Duodenal mucosa (tissue), 2 donors: ENCODE results near the gene HDHD5.

ENCODE experiments used
- H3K27ac ChIP-seq: one replicate; pipeline ENCODE4 v1.7.0; 2013; ENCODE audit warnings: low read depth, low read length
- H3K27me3 ChIP-seq, 2 donors: one replicate each; pipeline ENCODE4 v1.7.0; 2013; ENCODE audit warnings: low read length in 2 of 2, control low read depth in 1 of 2; ENCODE audit not compliant: insufficient read depth in 2 of 2, control insufficient read depth in 1 of 2
- H3K36me3 ChIP-seq, 2 donors: one replicate each; pipeline ENCODE4 v1.7.0; 2013; ENCODE audit warnings: low read length in 2 of 2, control low read depth in 1 of 2; ENCODE audit not compliant: insufficient read depth in 2 of 2, control insufficient read depth in 1 of 2
- H3K4me1 ChIP-seq, 2 donors: one replicate each; pipeline ENCODE4 v1.7.0; 2013; ENCODE audit warnings: low read length in 2 of 2, control low read depth in 1 of 2; ENCODE audit not compliant: insufficient read depth in 2 of 2, control insufficient read depth in 1 of 2
- H3K4me3 ChIP-seq, 2 donors: one replicate each; pipeline ENCODE4 v1.7.0; 2013; ENCODE audit warnings: low read length in 2 of 2, low read depth in 1 of 2
- H3K9ac ChIP-seq, 2 donors: one replicate each; pipeline ENCODE4 v1.7.0; 2013; ENCODE audit warnings: low read length in 2 of 2, low read depth in 1 of 2
- H3K9me3 ChIP-seq, 2 donors: one replicate each; pipeline ENCODE4 v1.7.0; 2013; ENCODE audit warnings: low read length in 2 of 2, control low read depth in 1 of 2; ENCODE audit not compliant: control insufficient read depth in 1 of 2

HDHD5 gene

DNA sequence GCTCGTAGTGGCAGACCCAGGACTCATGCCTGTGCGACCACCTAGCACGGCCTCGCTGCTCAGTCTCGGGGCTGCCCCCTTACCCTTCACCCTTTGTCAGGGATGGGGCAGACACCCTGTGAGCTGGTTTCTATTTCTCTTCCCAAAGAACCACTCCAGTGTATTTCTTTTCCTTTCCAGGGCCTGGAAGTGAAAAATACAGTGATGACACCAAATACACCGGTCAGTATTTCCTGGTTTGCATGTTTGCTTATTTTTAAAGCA is 51.6 kb downstream of the HDHD5 start:
- Histone ChIP-seq H3K9ac (no peak overlapping the region), H3K4me3 (no peak overlapping the region), H3K9me3 (no peaks in the 10 kb centered on the region), H3K27ac (no peak overlapping the region), H3K36me3 (peaks cover 29 to 69% of the 10 kb centered on the region in 2 donors), H3K27me3 (no peaks in the 10 kb centered on the region), H3K4me1 (no peaks in the 10 kb centered on the region)

DNA sequence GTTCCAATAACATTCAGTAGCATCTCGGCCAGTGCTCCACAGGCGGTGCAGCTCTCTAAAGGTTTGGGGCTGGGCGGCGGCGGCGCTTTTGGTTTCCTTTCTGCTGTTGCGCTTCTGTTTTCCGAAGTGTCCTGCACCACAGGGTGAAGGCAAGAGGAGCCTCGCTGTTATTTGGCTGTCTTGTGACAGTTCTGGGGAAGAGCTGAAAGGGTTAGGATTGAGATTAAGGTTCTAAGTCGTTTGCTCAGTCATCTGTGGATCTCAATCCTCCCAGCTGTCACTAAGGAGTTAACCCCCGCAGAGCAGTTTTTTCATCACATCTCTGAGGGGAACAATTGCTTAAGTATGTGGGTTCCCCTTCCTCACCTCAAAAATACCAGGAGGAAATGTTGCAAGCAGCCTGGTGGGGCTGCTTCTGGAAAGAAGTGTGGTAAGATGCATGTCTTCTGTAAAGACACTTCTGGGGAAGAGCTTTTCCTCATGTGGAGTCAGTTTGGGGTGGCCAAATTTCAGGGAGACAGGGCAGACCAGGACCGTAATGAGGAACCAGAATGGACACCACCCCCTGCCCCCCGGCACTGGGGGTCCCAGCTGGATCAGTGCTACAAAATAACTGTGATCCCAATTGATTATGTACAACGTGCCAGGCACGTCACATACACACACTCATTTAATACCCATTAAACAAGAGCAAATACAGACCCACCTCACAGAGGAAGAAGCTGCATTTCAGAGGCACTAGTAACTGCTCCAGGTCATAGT is 52.1 kb downstream of the HDHD5 start:
- Histone ChIP-seq H3K27ac (no peak overlapping the region), H3K4me3 (no peak overlapping the region), H3K27me3 (no peaks in the 10 kb centered on the region), H3K9ac (no peak overlapping the region), H3K36me3 (peaks cover 34 to 74% of the 10 kb centered on the region in 2 donors), H3K4me1 (no peaks in the 10 kb centered on the region), H3K9me3 (no peaks in the 10 kb centered on the region)

DNA sequence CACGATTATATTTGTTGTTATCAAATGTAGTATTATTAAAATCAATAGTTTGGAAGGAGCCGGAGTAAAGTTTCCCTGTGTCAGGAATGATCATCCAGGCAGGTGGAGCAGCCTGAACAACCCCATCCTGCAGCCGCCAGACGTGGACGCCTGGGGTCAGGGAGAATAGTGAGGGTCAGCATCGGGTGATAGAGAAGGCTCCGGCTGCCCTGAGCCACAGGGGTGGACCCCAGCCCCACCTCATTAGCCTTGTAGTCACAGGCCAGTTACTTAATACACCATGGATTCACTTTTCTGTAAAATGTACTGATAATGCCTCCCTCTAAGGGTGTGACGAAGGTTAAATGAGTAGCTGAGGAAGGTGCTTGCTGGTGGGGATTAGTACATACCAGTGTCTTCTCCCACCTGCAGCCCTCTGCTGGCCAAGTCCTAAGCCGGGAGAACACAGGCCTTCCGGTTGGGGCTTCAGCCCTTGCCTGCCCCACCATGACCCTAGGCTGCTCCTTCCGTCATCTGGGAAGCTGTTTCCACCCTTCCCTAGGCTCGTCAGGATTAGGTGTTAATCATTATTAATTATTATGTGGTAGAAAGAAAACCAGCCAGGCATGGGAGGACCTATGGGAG is 52.8 kb downstream of the HDHD5 start:
- Histone ChIP-seq H3K4me3 (no peak overlapping the region), H3K36me3 (peaks cover 40 to 81% of the 10 kb centered on the region in 2 donors), H3K9ac (no peak overlapping the region), H3K4me1 (no peaks in the 10 kb centered on the region), H3K9me3 (no peaks in the 10 kb centered on the region), H3K27ac (no peak overlapping the region), H3K27me3 (no peaks in the 10 kb centered on the region)

DNA sequence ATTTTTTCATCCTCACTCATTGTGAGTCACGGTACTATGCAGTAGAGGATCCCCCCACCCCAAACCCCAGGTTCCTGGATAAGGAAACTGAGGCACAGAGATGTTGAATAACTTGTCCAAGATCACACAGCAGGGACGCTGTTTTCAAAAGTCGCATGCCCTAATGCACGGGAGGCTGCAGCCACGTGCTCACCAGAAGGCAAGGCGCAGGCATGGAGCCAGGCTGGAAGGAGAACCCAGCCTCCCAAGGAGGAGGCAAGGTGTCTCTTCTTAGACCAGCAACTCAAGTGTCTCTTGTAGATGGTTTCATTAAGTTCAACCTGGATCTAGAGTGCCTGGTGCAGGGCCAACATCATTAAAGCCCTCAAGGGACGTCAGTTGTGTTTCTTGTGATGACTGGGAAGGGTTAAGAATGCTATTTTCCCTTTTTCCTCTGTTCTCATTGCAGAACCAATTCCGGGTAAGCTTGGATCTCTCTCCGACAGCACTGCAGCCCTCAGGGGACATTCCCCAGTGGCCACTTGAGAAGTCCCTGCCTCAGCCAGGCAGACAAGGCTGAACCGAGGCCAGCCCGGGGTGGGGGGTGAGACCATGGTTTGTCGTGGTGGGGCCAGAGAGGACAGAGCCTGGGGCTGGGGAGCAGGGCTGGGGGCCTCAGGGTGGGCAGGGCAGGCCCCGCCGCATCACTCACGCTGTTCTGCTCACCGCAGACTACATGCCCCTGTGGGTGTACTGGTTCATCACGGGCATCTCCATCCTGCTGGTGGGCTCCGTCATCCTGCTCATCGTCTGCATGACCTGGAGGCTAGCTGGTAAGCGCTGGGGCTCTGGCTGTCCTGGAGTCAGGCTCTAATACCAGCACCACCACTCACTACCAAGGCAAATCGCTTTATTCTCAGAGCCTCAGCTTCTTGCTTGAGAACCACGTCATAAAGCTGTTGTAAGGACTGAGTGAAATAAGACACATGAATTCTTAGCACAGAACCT is 53.6 kb downstream of the HDHD5 start:
- H3K4me1 ChIP-seq = no peaks in the 10 kb centered on the region
- H3K36me3 ChIP-seq = peaks cover 42 to 89% of the 10 kb centered on the region in 2 donors
- no peak overlapping the region for H3K4me3 ChIP-seq
- no peak overlapping the region for H3K27ac ChIP-seq
- no peak overlapping the region for H3K9ac ChIP-seq
- no peaks in the 10 kb centered on the region for H3K27me3 ChIP-seq
- H3K9me3 ChIP-seq = no peaks in the 10 kb centered on the region

DNA sequence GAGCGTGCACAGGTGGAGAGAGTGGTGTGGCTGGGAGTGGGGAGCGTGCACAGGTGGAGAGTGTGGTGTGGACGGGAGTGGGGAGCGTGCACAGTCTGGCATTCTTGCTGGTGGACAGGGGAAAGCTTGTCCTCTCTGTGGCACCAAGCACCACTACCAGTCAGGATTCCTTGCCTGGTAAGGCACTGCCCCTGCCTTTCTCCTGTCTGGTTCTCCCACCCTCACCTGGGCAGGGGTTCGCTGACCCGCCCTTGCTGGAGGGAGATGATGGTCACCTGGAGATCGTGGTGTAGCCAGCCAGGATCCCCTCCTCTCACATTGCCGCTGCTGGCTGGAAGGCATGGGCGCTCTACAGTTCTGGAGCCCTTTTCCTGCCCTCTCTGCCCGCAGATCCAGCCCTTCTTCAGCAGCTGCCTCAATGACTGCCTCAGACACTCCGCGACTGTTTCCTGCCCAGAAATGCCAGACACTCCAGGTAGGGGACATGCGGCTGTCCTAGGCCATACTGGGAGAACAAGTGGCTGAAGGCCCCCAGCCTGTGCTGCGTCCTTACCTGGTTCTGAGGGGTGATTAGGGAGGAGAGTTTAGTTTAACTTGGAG is 54.6 kb downstream of the HDHD5 start:
- Histone ChIP-seq H3K9me3 (no peaks in the 10 kb centered on the region), H3K4me3 (no peak overlapping the region), H3K27me3 (no peaks in the 10 kb centered on the region), H3K36me3 (peaks cover 38 to 92% of the 10 kb centered on the region in 2 donors), H3K4me1 (no peaks in the 10 kb centered on the region), H3K27ac (no peak overlapping the region), H3K9ac (no peak overlapping the region)

DNA sequence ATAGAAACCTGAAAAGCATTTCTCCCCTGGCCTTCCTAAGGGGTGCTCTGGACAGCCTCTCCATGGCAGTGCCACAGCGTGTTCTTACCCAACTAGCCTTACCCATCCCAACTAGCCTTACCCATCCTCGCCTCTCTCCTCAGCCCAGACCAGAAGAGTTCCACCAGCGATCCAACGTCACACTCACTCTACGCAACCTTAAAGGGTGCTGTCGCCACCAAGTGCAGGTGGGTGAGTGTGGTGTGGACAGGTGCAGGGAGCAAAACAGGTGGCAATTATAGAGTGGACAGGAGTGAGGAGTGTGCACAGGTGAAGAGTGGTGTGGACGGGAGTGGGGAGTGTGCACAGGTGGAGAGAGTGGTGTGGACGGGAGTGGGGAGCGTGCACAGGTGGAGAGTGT is 55.7 kb downstream of the HDHD5 start:
- Histone ChIP-seq H3K36me3 (peaks cover 46 to 92% of the 10 kb centered on the region in 2 donors), H3K4me3 (no peak overlapping the region), H3K9ac (no peak overlapping the region), H3K27me3 (no peaks in the 10 kb centered on the region), H3K9me3 (no peaks in the 10 kb centered on the region), H3K4me1 (peaks cover 0 to 3% of the 10 kb centered on the region in 2 donors), H3K27ac (no peak overlapping the region)

DNA sequence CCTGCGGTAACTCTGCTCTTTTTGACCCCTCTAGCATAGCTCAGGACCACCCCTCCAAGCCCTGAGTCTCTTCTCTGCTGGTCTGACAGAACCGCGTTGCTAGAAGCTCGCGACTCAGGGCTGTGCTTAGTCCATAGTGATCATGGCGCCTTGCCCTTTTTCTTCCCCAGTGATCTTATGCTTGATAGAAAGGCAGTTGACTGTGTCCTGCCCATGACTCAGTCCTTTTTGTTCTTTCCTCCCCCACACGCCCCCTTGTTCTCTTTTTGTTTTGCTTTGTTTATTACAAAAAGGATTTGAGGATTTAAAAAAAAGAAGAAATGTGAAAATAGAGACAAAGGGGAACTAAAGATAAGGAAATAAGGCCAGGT is 56.8 kb downstream of the HDHD5 start:
- Histone ChIP-seq H3K27me3 (no peaks in the 10 kb centered on the region), H3K36me3 (peaks cover 46 to 91% of the 10 kb centered on the region in 2 donors), H3K9ac (no peak overlapping the region), H3K4me1 (peaks cover 0 to 6% of the 10 kb centered on the region in 2 donors), H3K27ac (no peak overlapping the region), H3K4me3 (no peak overlapping the region), H3K9me3 (no peaks in the 10 kb centered on the region)

DNA sequence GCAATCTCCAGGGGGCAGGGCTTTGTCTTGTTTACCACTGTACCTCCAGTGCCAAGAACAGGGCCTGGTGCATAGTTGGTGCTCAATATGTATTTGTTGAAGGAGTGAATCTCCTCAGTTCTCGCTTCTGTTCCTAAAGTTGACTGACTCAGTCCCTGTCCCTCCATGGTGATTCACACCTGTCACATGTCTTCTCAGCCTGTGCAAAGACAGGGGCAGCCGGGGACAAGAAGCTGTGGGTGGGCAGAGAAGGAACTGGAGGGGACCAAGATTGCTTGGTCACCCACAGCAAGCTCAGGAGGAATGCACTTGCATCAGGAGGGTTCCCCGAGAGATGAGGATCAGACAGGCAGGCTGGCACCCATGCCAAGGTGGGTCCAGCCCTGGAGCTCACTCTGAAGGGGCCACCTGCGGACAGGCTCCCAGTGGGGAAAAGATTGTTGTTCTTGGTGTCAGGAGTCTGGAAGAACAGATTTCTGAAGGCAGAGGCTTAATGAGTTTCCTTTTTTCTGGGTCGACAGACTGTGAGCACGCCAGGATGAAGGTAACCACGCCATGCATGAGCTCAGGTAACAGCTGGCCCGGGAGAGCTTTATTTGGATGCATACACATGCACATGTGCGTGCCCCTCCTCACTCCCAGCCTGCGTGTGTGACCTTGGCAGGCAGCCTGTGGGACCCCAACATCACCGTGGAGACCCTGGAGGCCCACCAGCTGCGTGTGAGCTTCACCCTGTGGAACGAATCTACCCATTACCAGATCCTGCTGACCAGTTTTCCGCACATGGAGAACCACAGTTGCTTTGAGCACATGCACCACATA is 57.4 kb downstream of the HDHD5 start:
- H3K4me3 ChIP-seq = no peak overlapping the region
- H3K36me3 ChIP-seq = peaks cover 46 to 85% of the 10 kb centered on the region in 2 donors
- H3K9me3 ChIP-seq = no peaks in the 10 kb centered on the region
- no peak overlapping the region for H3K27ac ChIP-seq
- no peak overlapping the region for H3K9ac ChIP-seq
- H3K27me3 ChIP-seq = no peaks in the 10 kb centered on the region
- peaks cover 0 to 6% of the 10 kb centered on the region in 2 donors for H3K4me1 ChIP-seq

DNA sequence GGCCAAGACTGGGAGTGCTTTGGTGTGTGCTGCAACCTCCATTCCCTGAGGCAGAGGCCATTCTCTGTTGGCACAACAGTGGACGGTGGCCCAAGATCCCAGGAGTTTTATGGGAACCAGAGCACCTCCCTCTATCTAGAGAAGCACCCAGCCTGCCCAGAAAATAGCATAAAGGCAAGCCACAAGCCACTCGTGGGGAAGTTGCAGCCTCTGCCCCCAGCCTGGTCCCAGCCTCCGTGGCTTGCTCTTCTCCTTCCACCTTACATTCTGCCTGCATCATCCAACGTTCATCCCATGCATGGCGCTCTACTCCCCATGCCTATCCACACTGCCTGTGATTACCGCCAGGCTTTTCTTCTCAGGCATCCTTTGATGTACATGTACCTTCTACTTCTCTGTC is 58.5 kb downstream of the HDHD5 start:
- H3K27ac ChIP-seq = no peak overlapping the region
- peaks cover 0 to 6% of the 10 kb centered on the region in 2 donors for H3K4me1 ChIP-seq
- no peaks in the 10 kb centered on the region for H3K27me3 ChIP-seq
- no peaks in the 10 kb centered on the region for H3K9me3 ChIP-seq
- no peak overlapping the region for H3K4me3 ChIP-seq
- peaks cover 46 to 79% of the 10 kb centered on the region in 2 donors for H3K36me3 ChIP-seq
- no peak overlapping the region for H3K9ac ChIP-seq
